ENCODE data around the gene DRGX. TPM values are rescaled to one million over a fixed set of nuclear protein-coding genes. Genes with fewer than 3 reads are reported as not detected.

The DRGX gene
- polyA plus RNA-seq, 1 donor from 2014 or later: not detected

- no peak overlapping the region for H3K27ac ChIP-seq (ENCODE audit: low read length)
- H3K4me2 ChIP-seq (ENCODE audit: low read length): no peak overlapping the region
- no peaks in the 10 kb centered on the region for H3K9me2 ChIP-seq (ENCODE audit: insufficient read depth, low read length)
- H3K36me3 ChIP-seq (ENCODE audit: insufficient read depth, low read length): no peaks in the 10 kb centered on the region
- no peaks in the 10 kb centered on the region for H3K79me2 ChIP-seq (replicated peaks; ENCODE audit: insufficient read depth, low read length)
- H3K27me3 ChIP-seq (ENCODE audit: insufficient read depth, low read depth, low read length): no peaks in the 10 kb centered on the region
- H3K9ac ChIP-seq (ENCODE audit: low read length): no peak overlapping the region
- TF ChIP-seq TAF1 (IDR thresholded peaks at IDR 0.05; ENCODE audit: low read depth) (no peak), SMC3 (conservative IDR thresholded peaks at IDR 0.05; ENCODE audit: poor library complexity) (no peak), MXI1 (conservative IDR thresholded peaks at IDR 0.05; ENCODE audit: poor library complexity, severe bottlenecking) (no peak), RAD21 (conservative IDR thresholded peaks at IDR 0.05) (no peak), EP300 (conservative IDR thresholded peaks at IDR 0.05; ENCODE audit: poor library complexity, severe bottlenecking) (no peak), POLR2AphosphoS5 (IDR thresholded peaks at IDR 0.05) (no peak), EZH2 (IDR thresholded peaks at IDR 0.05; ENCODE audit: borderline replicate concordance, insufficient read depth, low read length, poor library complexity, severe bottlenecking) (no peak)
- TF ChIP-seq, protein P1, sequence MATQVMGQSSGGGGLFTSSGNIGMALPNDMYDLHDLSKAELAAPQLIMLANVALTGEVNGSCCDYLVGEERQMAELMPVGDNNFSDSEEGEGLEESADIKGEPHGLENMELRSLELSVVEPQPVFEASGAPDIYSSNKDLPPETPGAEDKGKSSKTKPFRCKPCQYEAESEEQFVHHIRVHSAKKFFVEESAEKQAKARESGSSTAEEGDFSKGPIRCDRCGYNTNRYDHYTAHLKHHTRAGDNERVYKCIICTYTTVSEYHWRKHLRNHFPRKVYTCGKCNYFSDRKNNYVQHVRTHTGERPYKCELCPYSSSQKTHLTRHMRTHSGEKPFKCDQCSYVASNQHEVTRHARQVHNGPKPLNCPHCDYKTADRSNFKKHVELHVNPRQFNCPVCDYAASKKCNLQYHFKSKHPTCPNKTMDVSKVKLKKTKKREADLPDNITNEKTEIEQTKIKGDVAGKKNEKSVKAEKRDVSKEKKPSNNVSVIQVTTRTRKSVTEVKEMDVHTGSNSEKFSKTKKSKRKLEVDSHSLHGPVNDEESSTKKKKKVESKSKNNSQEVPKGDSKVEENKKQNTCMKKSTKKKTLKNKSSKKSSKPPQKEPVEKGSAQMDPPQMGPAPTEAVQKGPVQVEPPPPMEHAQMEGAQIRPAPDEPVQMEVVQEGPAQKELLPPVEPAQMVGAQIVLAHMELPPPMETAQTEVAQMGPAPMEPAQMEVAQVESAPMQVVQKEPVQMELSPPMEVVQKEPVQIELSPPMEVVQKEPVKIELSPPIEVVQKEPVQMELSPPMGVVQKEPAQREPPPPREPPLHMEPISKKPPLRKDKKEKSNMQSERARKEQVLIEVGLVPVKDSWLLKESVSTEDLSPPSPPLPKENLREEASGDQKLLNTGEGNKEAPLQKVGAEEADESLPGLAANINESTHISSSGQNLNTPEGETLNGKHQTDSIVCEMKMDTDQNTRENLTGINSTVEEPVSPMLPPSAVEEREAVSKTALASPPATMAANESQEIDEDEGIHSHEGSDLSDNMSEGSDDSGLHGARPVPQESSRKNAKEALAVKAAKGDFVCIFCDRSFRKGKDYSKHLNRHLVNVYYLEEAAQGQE (IDR thresholded peaks at IDR 0.05; ENCODE audit: borderline replicate concordance): no peak
- TF ChIP-seq, protein P2, sequence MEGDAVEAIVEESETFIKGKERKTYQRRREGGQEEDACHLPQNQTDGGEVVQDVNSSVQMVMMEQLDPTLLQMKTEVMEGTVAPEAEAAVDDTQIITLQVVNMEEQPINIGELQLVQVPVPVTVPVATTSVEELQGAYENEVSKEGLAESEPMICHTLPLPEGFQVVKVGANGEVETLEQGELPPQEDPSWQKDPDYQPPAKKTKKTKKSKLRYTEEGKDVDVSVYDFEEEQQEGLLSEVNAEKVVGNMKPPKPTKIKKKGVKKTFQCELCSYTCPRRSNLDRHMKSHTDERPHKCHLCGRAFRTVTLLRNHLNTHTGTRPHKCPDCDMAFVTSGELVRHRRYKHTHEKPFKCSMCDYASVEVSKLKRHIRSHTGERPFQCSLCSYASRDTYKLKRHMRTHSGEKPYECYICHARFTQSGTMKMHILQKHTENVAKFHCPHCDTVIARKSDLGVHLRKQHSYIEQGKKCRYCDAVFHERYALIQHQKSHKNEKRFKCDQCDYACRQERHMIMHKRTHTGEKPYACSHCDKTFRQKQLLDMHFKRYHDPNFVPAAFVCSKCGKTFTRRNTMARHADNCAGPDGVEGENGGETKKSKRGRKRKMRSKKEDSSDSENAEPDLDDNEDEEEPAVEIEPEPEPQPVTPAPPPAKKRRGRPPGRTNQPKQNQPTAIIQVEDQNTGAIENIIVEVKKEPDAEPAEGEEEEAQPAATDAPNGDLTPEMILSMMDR (IDR thresholded peaks at IDR 0.05; ENCODE audit: poor library complexity, severe bottlenecking): no peak
- no peak overlapping the region for H2AFZ ChIP-seq (ENCODE audit: low read depth, low read length)
- no peaks in the 10 kb centered on the region for H4K20me1 ChIP-seq (ENCODE audit: insufficient read depth)
- H3K9me3 ChIP-seq (ENCODE audit: low read length): no peaks in the 10 kb centered on the region
- no peaks in the 10 kb centered on the region for H3F3A ChIP-seq (ENCODE audit: insufficient read depth, low read length, poor library complexity, severe bottlenecking)
- H3K4me3 ChIP-seq (ENCODE audit: low read length): no peak overlapping the region
Measured at GRCh38 chr10:49368256-49368655, 27.6 kb downstream of the DRGX start.

DNA sequence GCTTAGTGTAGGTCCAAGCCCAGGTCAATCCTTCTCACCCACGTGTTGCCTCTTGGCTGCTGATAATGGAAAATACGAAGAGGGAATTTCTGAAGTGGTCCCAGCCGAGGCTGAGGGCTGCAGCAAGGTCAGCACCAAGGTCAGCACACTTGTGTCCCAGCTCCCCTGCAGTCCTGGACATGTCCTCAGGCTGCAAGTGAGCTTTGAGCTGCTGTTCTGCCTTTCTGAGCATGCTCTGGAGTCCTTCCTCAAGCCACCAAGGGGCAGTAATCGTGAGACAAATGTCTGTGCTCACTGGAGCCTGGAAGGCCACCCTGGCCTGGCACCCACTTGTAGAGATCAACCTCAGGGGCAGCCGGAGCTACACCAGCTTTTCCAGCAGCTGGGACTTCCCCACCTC lies 28.3 kb downstream of the DRGX start:
- TF ChIP-seq, protein P1 (IDR thresholded peaks at IDR 0.05; ENCODE audit: borderline replicate concordance): no peak
- no peak for TF ChIP-seq EZH2 (IDR thresholded peaks at IDR 0.05; ENCODE audit: borderline replicate concordance, insufficient read depth, low read length, poor library complexity, severe bottlenecking)
- TF ChIP-seq MXI1 (conservative IDR thresholded peaks at IDR 0.05; ENCODE audit: poor library complexity, severe bottlenecking): no peak
- TF ChIP-seq TAF1 (IDR thresholded peaks at IDR 0.05; ENCODE audit: low read depth): no peak
- no peak for TF ChIP-seq POLR2AphosphoS5 (IDR thresholded peaks at IDR 0.05)
- TF ChIP-seq SMC3 (conservative IDR thresholded peaks at IDR 0.05; ENCODE audit: poor library complexity): no peak
- no peak for TF ChIP-seq RAD21 (conservative IDR thresholded peaks at IDR 0.05)
- no peak for TF ChIP-seq EP300 (conservative IDR thresholded peaks at IDR 0.05; ENCODE audit: poor library complexity, severe bottlenecking)
- TF ChIP-seq, protein P2 (IDR thresholded peaks at IDR 0.05; ENCODE audit: poor library complexity, severe bottlenecking): no peak
- no peak overlapping the region for H2AFZ ChIP-seq (ENCODE audit: low read depth, low read length)
- H3K79me2 ChIP-seq (replicated peaks; ENCODE audit: insufficient read depth, low read length): no peaks in the 10 kb centered on the region

More for the DNA sequence above, 28.3 kb downstream of the DRGX start:
- Histone ChIP-seq H4K20me1 (ENCODE audit: insufficient read depth) (no peaks in the 10 kb centered on the region), H3K4me2 (ENCODE audit: low read length) (no peak overlapping the region), H3K27ac (ENCODE audit: low read length) (no peak overlapping the region), H3K27me3 (ENCODE audit: insufficient read depth, low read depth, low read length) (no peaks in the 10 kb centered on the region), H3K9me3 (ENCODE audit: low read length) (no peaks in the 10 kb centered on the region), H3K4me3 (ENCODE audit: low read length) (no peak overlapping the region), H3K36me3 (ENCODE audit: insufficient read depth, low read length) (no peaks in the 10 kb centered on the region), H3K9me2 (ENCODE audit: insufficient read depth, low read length) (no peaks in the 10 kb centered on the region), H3F3A (ENCODE audit: insufficient read depth, low read length, poor library complexity, severe bottlenecking) (no peaks in the 10 kb centered on the region), H3K9ac (ENCODE audit: low read length) (no peak overlapping the region)
